Measurements from ENCODE around the gene SORCS1.

Gene SORCS1

GRCh38 chr10:106919871-106920282, 244.6 kb downstream of the SORCS1 start:
- Histone ChIP-seq H3K9ac (ENCODE audit: low read length) (no peak overlapping the region), H3K4me3 (ENCODE audit: low read length) (no peak overlapping the region), H3K4me1 (ENCODE audit: control insufficient read depth, insufficient read depth, low read length) (no peaks in the 10 kb centered on the region), H3K36me3 (ENCODE audit: control insufficient read depth, insufficient read depth, low read length) (no peaks in the 10 kb centered on the region), H3K27me3 (ENCODE audit: control insufficient read depth, insufficient read depth, low read length) (no peaks in the 10 kb centered on the region), H3K9me3 (ENCODE audit: control insufficient read depth, low read length) (no peaks in the 10 kb centered on the region)

- H3K9me3 ChIP-seq (ENCODE audit: control insufficient read depth, low read length) = no peaks in the 10 kb centered on the region
- H3K27me3 ChIP-seq (ENCODE audit: control insufficient read depth, insufficient read depth, low read length) = no peaks in the 10 kb centered on the region
- no peak overlapping the region for H3K9ac ChIP-seq (ENCODE audit: low read length)
- no peaks in the 10 kb centered on the region for H3K36me3 ChIP-seq (ENCODE audit: control insufficient read depth, insufficient read depth, low read length)
- H3K4me3 ChIP-seq (ENCODE audit: low read length) = no peak overlapping the region
- no peaks in the 10 kb centered on the region for H3K4me1 ChIP-seq (ENCODE audit: control insufficient read depth, insufficient read depth, low read length)
Observed at GRCh38 chr10:106917452-106918055, 247.0 kb downstream of the SORCS1 start.

- H3K4me1 ChIP-seq (ENCODE audit: control insufficient read depth, insufficient read depth, low read length) = no peaks in the 10 kb centered on the region
- H3K4me3 ChIP-seq (ENCODE audit: low read length) = no peak overlapping the region
- H3K27me3 ChIP-seq (ENCODE audit: control insufficient read depth, insufficient read depth, low read length) = no peaks in the 10 kb centered on the region
- H3K9me3 ChIP-seq (ENCODE audit: control insufficient read depth, low read length) = no peaks in the 10 kb centered on the region
- no peak overlapping the region for H3K9ac ChIP-seq (ENCODE audit: low read length)
- H3K36me3 ChIP-seq (ENCODE audit: control insufficient read depth, insufficient read depth, low read length) = no peaks in the 10 kb centered on the region
Observed at GRCh38 chr10:106914016-106914415, 250.5 kb downstream of the SORCS1 start.

- Histone ChIP-seq H3K36me3 (ENCODE audit: control insufficient read depth, insufficient read depth, low read length) (no peaks in the 10 kb centered on the region), H3K4me1 (ENCODE audit: control insufficient read depth, insufficient read depth, low read length) (no peaks in the 10 kb centered on the region), H3K4me3 (ENCODE audit: low read length) (no peak overlapping the region), H3K9me3 (ENCODE audit: control insufficient read depth, low read length) (no peaks in the 10 kb centered on the region), H3K9ac (ENCODE audit: low read length) (no peak overlapping the region), H3K27me3 (ENCODE audit: control insufficient read depth, insufficient read depth, low read length) (no peaks in the 10 kb centered on the region)
Observed at GRCh38 chr10:106913348-106913747, 251.2 kb downstream of the SORCS1 start.

- no peaks in the 10 kb centered on the region for H3K4me1 ChIP-seq (ENCODE audit: control insufficient read depth, insufficient read depth, low read length)
- H3K36me3 ChIP-seq (ENCODE audit: control insufficient read depth, insufficient read depth, low read length) = no peaks in the 10 kb centered on the region
- no peaks in the 10 kb centered on the region for H3K27me3 ChIP-seq (ENCODE audit: control insufficient read depth, insufficient read depth, low read length)
- no peaks in the 10 kb centered on the region for H3K9me3 ChIP-seq (ENCODE audit: control insufficient read depth, low read length)
- H3K9ac ChIP-seq (ENCODE audit: low read length) = no peak overlapping the region
- H3K4me3 ChIP-seq (ENCODE audit: low read length) = no peak overlapping the region
Observed at GRCh38 chr10:106911096-106911495, 253.4 kb downstream of the SORCS1 start.

GRCh38 chr10:106910666-106911065, 253.8 kb downstream of the SORCS1 start:
- H3K9ac ChIP-seq (ENCODE audit: low read length) = no peak overlapping the region
- no peaks in the 10 kb centered on the region for H3K27me3 ChIP-seq (ENCODE audit: control insufficient read depth, insufficient read depth, low read length)
- H3K36me3 ChIP-seq (ENCODE audit: control insufficient read depth, insufficient read depth, low read length) = no peaks in the 10 kb centered on the region
- H3K9me3 ChIP-seq (ENCODE audit: control insufficient read depth, low read length) = no peaks in the 10 kb centered on the region
- no peaks in the 10 kb centered on the region for H3K4me1 ChIP-seq (ENCODE audit: control insufficient read depth, insufficient read depth, low read length)
- H3K4me3 ChIP-seq (ENCODE audit: low read length) = no peak overlapping the region

GRCh38 chr10:106908225-106908624, 256.3 kb downstream of the SORCS1 start:
- Histone ChIP-seq H3K36me3 (ENCODE audit: control insufficient read depth, insufficient read depth, low read length) (no peaks in the 10 kb centered on the region), H3K4me3 (ENCODE audit: low read length) (no peak overlapping the region), H3K9me3 (ENCODE audit: control insufficient read depth, low read length) (no peaks in the 10 kb centered on the region), H3K9ac (ENCODE audit: low read length) (no peak overlapping the region), H3K27me3 (ENCODE audit: control insufficient read depth, insufficient read depth, low read length) (no peaks in the 10 kb centered on the region), H3K4me1 (ENCODE audit: control insufficient read depth, insufficient read depth, low read length) (no peaks in the 10 kb centered on the region)

GRCh38 chr10:106904209-106904608, 260.3 kb downstream of the SORCS1 start:
- Histone ChIP-seq H3K4me3 (ENCODE audit: low read length) (no peak overlapping the region), H3K9ac (ENCODE audit: low read length) (no peak overlapping the region), H3K36me3 (ENCODE audit: control insufficient read depth, insufficient read depth, low read length) (no peaks in the 10 kb centered on the region), H3K9me3 (ENCODE audit: control insufficient read depth, low read length) (no peaks in the 10 kb centered on the region), H3K4me1 (ENCODE audit: control insufficient read depth, insufficient read depth, low read length) (no peaks in the 10 kb centered on the region), H3K27me3 (ENCODE audit: control insufficient read depth, insufficient read depth, low read length) (no peaks in the 10 kb centered on the region)

GRCh38 chr10:106903180-106903579, 261.3 kb downstream of the SORCS1 start:
- Histone ChIP-seq H3K36me3 (ENCODE audit: control insufficient read depth, insufficient read depth, low read length) (no peaks in the 10 kb centered on the region), H3K4me3 (ENCODE audit: low read length) (no peak overlapping the region), H3K27me3 (ENCODE audit: control insufficient read depth, insufficient read depth, low read length) (no peaks in the 10 kb centered on the region), H3K9me3 (ENCODE audit: control insufficient read depth, low read length) (no peaks in the 10 kb centered on the region), H3K4me1 (ENCODE audit: control insufficient read depth, insufficient read depth, low read length) (no peaks in the 10 kb centered on the region), H3K9ac (ENCODE audit: low read length) (no peak overlapping the region)

GRCh38 chr10:106900016-106900652, 264.4 kb downstream of the SORCS1 start:
- no peaks in the 10 kb centered on the region for H3K4me1 ChIP-seq (ENCODE audit: control insufficient read depth, insufficient read depth, low read length)
- no peaks in the 10 kb centered on the region for H3K9me3 ChIP-seq (ENCODE audit: control insufficient read depth, low read length)
- no peak overlapping the region for H3K4me3 ChIP-seq (ENCODE audit: low read length)
- H3K36me3 ChIP-seq (ENCODE audit: control insufficient read depth, insufficient read depth, low read length) = no peaks in the 10 kb centered on the region
- H3K27me3 ChIP-seq (ENCODE audit: control insufficient read depth, insufficient read depth, low read length) = no peaks in the 10 kb centered on the region
- H3K9ac ChIP-seq (ENCODE audit: low read length) = no peak overlapping the region

GRCh38 chr10:106898446-106898845, 266.1 kb downstream of the SORCS1 start:
- no peaks in the 10 kb centered on the region for H3K9me3 ChIP-seq (ENCODE audit: control insufficient read depth, low read length)
- H3K36me3 ChIP-seq (ENCODE audit: control insufficient read depth, insufficient read depth, low read length) = no peaks in the 10 kb centered on the region
- no peaks in the 10 kb centered on the region for H3K27me3 ChIP-seq (ENCODE audit: control insufficient read depth, insufficient read depth, low read length)
- H3K9ac ChIP-seq (ENCODE audit: low read length) = no peak overlapping the region
- no peak overlapping the region for H3K4me3 ChIP-seq (ENCODE audit: low read length)
- no peaks in the 10 kb centered on the region for H3K4me1 ChIP-seq (ENCODE audit: control insufficient read depth, insufficient read depth, low read length)

GRCh38 chr10:106897719-106898118, 266.8 kb downstream of the SORCS1 start:
- H3K4me1 ChIP-seq (ENCODE audit: control insufficient read depth, insufficient read depth, low read length) = no peaks in the 10 kb centered on the region
- no peaks in the 10 kb centered on the region for H3K9me3 ChIP-seq (ENCODE audit: control insufficient read depth, low read length)
- no peak overlapping the region for H3K9ac ChIP-seq (ENCODE audit: low read length)
- H3K27me3 ChIP-seq (ENCODE audit: control insufficient read depth, insufficient read depth, low read length) = no peaks in the 10 kb centered on the region
- no peaks in the 10 kb centered on the region for H3K36me3 ChIP-seq (ENCODE audit: control insufficient read depth, insufficient read depth, low read length)
- H3K4me3 ChIP-seq (ENCODE audit: low read length) = no peak overlapping the region

All from mucosa of stomach (tissue), 1 donor.